SK-MEL-5 (cell line): ENCODE data around the gene RCAN1. TPM values are rescaled to one million over a fixed set of nuclear protein-coding genes. Genes with fewer than 3 reads are reported as not detected.
"Not testable (repeated sequence)": the region's sequence is repeated elsewhere in the genome, so short reads cannot be mapped to it uniquely, and the experiment has no call there.

Experiments
- DNase-seq: peaks from one replicate; pipeline ENCODE4 v3.0.0-alpha.2; 2016; ENCODE audit warnings: low read depth, low spot score
- in situ Hi-C: cut with HindIII; loops from 2 replicates; pipeline ENCODE4 v1.10.0; 2016; ENCODE audit warnings: low sequenced_read_pairs, high pct_unique_total_duplicates, low pct_unique_long_range_greater_than_20kb
- total RNA-seq: library from RNA; depleted of rRNA; stranded (reverse); fragments of >200 nt; shearing (Covaris generic); gene quantifications from 2 replicates; pipeline ENCODE4 v1.2.3, GENCODE V29; 2014

Gene RCAN1
- total RNA-seq, 1 experiment from 2014 or later = 55.0 TPM

GRCh38 chr21:34606621-34607020 lies 8.3 kb downstream of the RCAN1 start:
- DNase-seq = no peak
- in situ Hi-C loops = no loop called here

GRCh38 chr21:34606051-34606450 lies 8.9 kb downstream of the RCAN1 start:
- in situ Hi-C loops = no loop called here
- DNase-seq = no peak

GRCh38 chr21:34604956-34605355 lies 10.0 kb downstream of the RCAN1 start:
- DNase-seq, in situ Hi-C loops: not testable (repeated sequence)

GRCh38 chr21:34604556-34604955 lies 10.4 kb downstream of the RCAN1 start:
- no peak for DNase-seq
- in situ Hi-C loops = no loop called here

GRCh38 chr21:34603710-34604057 lies 11.2 kb downstream of the RCAN1 start:
- in situ Hi-C loops = no loop called here

GRCh38 chr21:34603002-34603709 lies 11.8 kb downstream of the RCAN1 start:
- DNase-seq = peak; percentile 73
- in situ Hi-C loops = no loop called here

More at GRCh38 chr21:34603710-34604057, 11.2 kb downstream of the RCAN1 start:
- no peak for DNase-seq

GRCh38 chr21:34602061-34602460 lies 12.9 kb downstream of the RCAN1 start:
- in situ Hi-C loops = no loop called here

GRCh38 chr21:34599534-34600101 lies 15.3 kb downstream of the RCAN1 start:
- DNase-seq = no peak
- in situ Hi-C loops = no loop called here

More at GRCh38 chr21:34602061-34602460, 12.9 kb downstream of the RCAN1 start:
- DNase-seq = no peak

GRCh38 chr21:34598931-34599400 lies 15.9 kb downstream of the RCAN1 start:
- in situ Hi-C loops = no loop called here
- DNase-seq = no peak

- in situ Hi-C loops = no loop called here
- DNase-seq = no peak
Measured at GRCh38 chr21:34597406-34597805, 17.5 kb downstream of the RCAN1 start.

- DNase-seq = no peak
- in situ Hi-C loops = no loop called here
Measured at GRCh38 chr21:34596561-34597271, 18.2 kb downstream of the RCAN1 start.

- DNase-seq = no peak
- in situ Hi-C loops = no loop called here
Measured at GRCh38 chr21:34595457-34595856, 19.5 kb downstream of the RCAN1 start.

- no peak for DNase-seq
- in situ Hi-C loops = no loop called here
Measured at GRCh38 chr21:34594566-34595234, 20.2 kb downstream of the RCAN1 start.

- in situ Hi-C loops = no loop called here
- no peak for DNase-seq
Measured at GRCh38 chr21:34593954-34594531, 20.9 kb downstream of the RCAN1 start.

- in situ Hi-C loops = no loop called here
Measured at GRCh38 chr21:34593423-34593822, 21.5 kb downstream of the RCAN1 start.

GRCh38 chr21:34592120-34592955 lies 22.6 kb downstream of the RCAN1 start:
- DNase-seq = no peak
- in situ Hi-C loops = no loop called here

More at GRCh38 chr21:34593423-34593822, 21.5 kb downstream of the RCAN1 start:
- no peak for DNase-seq

- DNase-seq = no peak
- in situ Hi-C loops = no loop called here
Measured at GRCh38 chr21:34590520-34590919, 24.4 kb downstream of the RCAN1 start.
